Upper lobe of right lung (tissue), 1 donor: ENCODE measurements around the gene ATF7. TPM values are rescaled to one million over a fixed set of nuclear protein-coding genes. Genes with fewer than 3 reads are reported as not detected.
A peak's percentile ranks its signal among the peaks of the same experiment; 100 is the strongest.

Source experiments
- ATAC-seq: fragments of 200-7000 bp; cut with Tn5 transposase; one replicate; pipeline ENCODE4 v1.9.1; 2020; ENCODE audit warnings: mild to moderate bottlenecking, moderate library complexity
- DNase-seq: peaks from one replicate; pipeline ENCODE4 v3.0.0-alpha.2; 2020
- H3K27ac ChIP-seq: fragments of 200-600 bp; one replicate; pipeline ENCODE4 v1.8.0; 2022
- H3K27me3 ChIP-seq: fragments of 200-600 bp; one replicate; pipeline ENCODE4 v1.8.0; 2022; ENCODE audit warnings: mild to moderate bottlenecking
- H3K36me3 ChIP-seq: fragments of 200-600 bp; one replicate; pipeline ENCODE4 v1.8.0; 2022
- H3K4me1 ChIP-seq: fragments of 200-600 bp; one replicate; pipeline ENCODE4 v1.8.0; 2022
- H3K4me3 ChIP-seq: fragments of 200-600 bp; one replicate; pipeline ENCODE4 v1.8.0; 2022; ENCODE audit warnings: mild to moderate bottlenecking
- H3K9me3 ChIP-seq: fragments of 200-600 bp; one replicate; pipeline ENCODE4 v1.8.0; 2022
- intact Hi-C: fragments of 100-400 bp; cut with DNase I; formaldehyde crosslinking; loops from one replicate; pipeline ENCODE4 v1.11.0; 2022
- total RNA-seq: library from RNA; stranded (reverse); fragmentation: NEBNext Ultra II Directional; extraction: Animal tissue kit (Norgen Biotek cat#: 25700); gene quantifications from one replicate; pipeline ENCODE4 v1.2.1, GENCODE V29; 2021
- TF ChIP-seq, protein P1 (sequence below): fragments of 200-600 bp; IDR thresholded peaks from one replicate; pipeline ENCODE4 v1.8.0; 2022; ENCODE audit warnings: antibody characterized with exemption
- donor health status: DM: no; HTN: yes; CAD: no; lungs with severe emphysema.

The ATF7 gene
- total RNA-seq, 1 donor from 2014 or later, result 54.0 TPM

DNA sequence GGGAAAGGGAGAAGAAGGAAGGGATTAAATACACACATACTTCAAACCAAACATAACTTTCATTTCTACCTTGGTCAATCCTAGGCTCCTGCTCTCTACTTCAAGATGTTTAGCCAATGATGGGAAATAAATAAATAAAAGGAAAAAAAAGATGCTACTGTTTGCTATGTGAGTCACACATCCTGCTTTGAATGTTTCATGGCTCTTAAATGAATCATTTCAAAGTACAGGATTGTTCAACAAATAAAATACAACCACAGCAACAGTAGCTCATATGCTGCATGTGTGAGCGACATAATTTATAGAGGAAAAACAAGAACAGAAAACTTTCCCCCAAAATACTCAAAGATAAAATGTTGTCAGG is 64.6 kb downstream of the ATF7 start:
- H3K4me1 ChIP-seq, result peaks cover 22% of the 10 kb centered on the region
- H3K36me3 ChIP-seq, result peaks cover 7% of the 10 kb centered on the region
- no peaks in the 10 kb centered on the region for H3K9me3 ChIP-seq
- no peak overlapping the region for H3K4me3 ChIP-seq
- H3K27ac ChIP-seq, result no peak overlapping the region
- intact Hi-C loops, result no loop called here
- no peaks in the 10 kb centered on the region for H3K27me3 ChIP-seq
- TF ChIP-seq, protein P1, sequence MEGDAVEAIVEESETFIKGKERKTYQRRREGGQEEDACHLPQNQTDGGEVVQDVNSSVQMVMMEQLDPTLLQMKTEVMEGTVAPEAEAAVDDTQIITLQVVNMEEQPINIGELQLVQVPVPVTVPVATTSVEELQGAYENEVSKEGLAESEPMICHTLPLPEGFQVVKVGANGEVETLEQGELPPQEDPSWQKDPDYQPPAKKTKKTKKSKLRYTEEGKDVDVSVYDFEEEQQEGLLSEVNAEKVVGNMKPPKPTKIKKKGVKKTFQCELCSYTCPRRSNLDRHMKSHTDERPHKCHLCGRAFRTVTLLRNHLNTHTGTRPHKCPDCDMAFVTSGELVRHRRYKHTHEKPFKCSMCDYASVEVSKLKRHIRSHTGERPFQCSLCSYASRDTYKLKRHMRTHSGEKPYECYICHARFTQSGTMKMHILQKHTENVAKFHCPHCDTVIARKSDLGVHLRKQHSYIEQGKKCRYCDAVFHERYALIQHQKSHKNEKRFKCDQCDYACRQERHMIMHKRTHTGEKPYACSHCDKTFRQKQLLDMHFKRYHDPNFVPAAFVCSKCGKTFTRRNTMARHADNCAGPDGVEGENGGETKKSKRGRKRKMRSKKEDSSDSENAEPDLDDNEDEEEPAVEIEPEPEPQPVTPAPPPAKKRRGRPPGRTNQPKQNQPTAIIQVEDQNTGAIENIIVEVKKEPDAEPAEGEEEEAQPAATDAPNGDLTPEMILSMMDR, result no peak
- DNase-seq, result no peak
- ATAC-seq, result peak; percentile 60

DNA sequence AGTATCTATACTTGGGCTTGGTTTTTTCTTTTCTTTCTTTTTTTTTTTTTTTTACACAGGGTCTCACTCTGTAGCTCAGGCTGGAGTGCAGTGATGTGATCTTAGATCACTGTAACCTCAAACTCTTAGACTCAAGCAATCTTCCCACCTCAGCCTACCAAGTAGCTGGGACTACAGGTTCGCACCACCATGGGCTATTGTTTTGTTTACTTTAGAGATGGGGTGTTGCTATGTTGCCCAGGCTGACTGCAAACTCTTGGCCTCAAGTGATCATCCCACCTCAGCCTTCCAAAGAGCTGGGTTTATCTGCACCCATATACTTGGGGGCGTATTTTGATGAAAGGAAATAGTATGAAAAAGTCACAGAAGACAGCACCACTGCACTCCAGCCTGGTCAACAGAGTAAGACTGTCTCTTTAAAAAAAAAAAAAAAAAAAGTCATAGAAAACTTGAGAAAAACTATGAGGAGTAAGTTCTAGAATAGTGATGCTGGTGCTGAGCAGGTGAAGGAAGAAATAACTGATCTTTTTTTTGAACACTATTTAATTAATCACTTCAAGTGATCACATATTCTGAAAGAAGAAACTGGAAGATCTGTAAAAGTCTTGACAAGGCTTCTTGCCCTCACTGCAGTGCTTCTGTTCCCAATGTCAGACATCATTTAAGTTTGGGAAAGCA is 65.1 kb downstream of the ATF7 start:
- no peak overlapping the region for H3K27ac ChIP-seq
- DNase-seq (no peak), ATAC-seq (no peak)
- peaks cover 7% of the 10 kb centered on the region for H3K36me3 ChIP-seq
- intact Hi-C loops, result no loop called here
- no peaks in the 10 kb centered on the region for H3K27me3 ChIP-seq
- no peak overlapping the region for H3K4me3 ChIP-seq
- H3K4me1 ChIP-seq, result peaks cover 22% of the 10 kb centered on the region
- TF ChIP-seq, protein P1, result no peak
- no peaks in the 10 kb centered on the region for H3K9me3 ChIP-seq

DNA sequence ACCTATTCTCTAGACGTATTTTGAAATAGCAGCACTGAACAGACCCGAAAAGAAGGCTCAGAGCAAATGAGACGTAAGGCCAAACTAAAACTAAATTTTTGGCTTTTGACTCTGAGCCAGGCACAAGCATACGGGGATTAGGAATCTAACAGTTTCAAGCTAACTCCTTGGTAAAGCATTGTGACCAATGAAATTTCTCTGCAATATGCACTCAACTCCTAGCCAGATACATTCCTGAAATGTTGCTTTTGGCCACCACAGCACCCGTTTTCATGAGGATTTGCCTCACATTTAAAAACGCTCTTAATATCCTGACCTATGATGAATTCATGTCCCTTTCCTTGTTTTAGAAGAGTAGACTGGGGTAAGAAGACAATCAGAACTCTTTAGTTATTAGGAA is 65.8 kb downstream of the ATF7 start:
- H3K4me3 ChIP-seq, result no peak overlapping the region
- intact Hi-C loops, result no loop called here
- ATAC-seq (no peak), DNase-seq (no peak)
- H3K27ac ChIP-seq, result no peak overlapping the region
- H3K36me3 ChIP-seq, result peaks cover 7% of the 10 kb centered on the region
- TF ChIP-seq, protein P1, result no peak
- H3K27me3 ChIP-seq, result no peaks in the 10 kb centered on the region
- no peaks in the 10 kb centered on the region for H3K9me3 ChIP-seq
- H3K4me1 ChIP-seq, result peaks cover 22% of the 10 kb centered on the region

DNA sequence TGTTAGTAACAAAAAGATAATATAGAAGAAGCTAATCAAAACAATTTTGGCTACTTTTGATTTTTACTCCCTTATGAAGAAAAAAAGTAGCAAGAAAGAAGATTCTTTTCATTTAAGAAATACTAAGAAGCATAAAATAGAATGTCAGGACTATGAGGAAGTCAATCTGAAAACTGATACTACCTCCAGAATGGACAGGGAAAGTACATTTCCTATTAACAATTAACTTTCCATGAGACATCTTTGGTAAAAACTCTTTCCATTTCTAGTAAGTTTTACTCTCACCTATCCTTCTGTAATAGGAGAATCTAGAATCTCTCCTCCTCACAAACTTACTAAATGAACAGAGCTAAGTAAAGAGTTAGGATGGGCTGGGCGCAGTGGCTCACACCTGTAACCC is 67.6 kb downstream of the ATF7 start:
- TF ChIP-seq, protein P1, result no peak
- Histone ChIP-seq H3K9me3 (no peaks in the 10 kb centered on the region), H3K36me3 (peaks cover 7% of the 10 kb centered on the region), H3K27ac (no peak overlapping the region), H3K27me3 (no peaks in the 10 kb centered on the region), H3K4me3 (no peak overlapping the region), H3K4me1 (peaks cover 9% of the 10 kb centered on the region)
- DNase-seq (no peak), ATAC-seq (no peak)
- intact Hi-C loops, result no loop called here

DNA sequence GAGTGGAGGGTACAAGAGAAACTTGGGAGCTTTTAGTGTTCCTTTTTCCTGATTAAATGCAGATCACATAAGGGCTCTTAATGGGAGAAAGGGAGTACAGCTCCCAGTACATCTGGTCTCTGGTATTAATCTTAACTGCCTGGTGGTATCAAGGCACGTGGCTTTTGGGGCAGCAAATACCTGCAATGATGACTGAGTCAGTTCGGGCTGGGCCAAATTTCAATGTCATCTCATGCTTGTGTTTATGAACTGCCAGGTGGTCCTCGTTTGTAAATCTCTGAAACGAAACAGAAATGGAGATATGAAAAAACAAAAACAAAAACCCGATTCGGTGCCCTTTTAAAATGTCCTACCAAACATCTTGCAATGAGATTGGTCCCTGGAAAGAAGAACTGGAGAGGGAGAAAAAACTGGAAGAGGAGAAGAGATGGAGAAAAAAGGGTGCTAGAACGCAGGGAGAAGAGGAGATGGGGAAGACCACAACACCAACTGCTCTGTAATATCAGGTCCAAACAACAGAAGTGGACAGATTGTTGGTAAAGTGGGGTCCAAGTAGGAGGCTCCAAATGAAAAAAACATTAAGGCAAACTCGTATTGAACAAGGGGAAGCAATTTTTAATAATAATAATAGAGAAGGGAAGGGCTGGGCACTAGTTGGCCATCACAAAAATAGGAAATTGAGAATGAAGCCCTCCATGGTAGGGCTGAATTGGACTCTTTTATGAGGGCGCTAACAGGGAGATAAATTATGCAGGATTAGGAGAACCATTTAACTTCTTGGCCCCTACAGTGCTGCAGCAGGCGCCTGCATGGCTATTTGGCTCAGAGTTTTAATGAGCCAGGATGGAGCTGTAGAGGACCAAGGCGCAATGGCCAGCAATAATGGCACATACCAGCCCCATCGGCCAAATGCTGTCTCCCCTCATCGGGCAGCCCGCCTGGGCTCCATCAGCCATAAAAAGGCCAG is 73.5 kb downstream of the ATF7 start:
- Histone ChIP-seq H3K4me1 (no peaks in the 10 kb centered on the region), H3K4me3 (no peak overlapping the region), H3K27ac (no peak overlapping the region), H3K9me3 (no peaks in the 10 kb centered on the region), H3K36me3 (peaks cover 48% of the 10 kb centered on the region), H3K27me3 (no peaks in the 10 kb centered on the region)
- intact Hi-C loops, result no loop called here
- TF ChIP-seq, protein P1, result no peak
- DNase-seq (no peak), ATAC-seq (no peak)
